GM19328 (cell line): ENCODE data around the gene TK2.
A peak's percentile ranks its signal among the peaks of the same experiment; 100 is the strongest.

Experiments used
- ATAC-seq: cut with Tn5 transposase; IDR thresholded peaks from one replicate; pipeline ENCODE4 v1.9.1; 2021; ENCODE audit warnings: mild to moderate bottlenecking, moderate library complexity; ENCODE audit not compliant: unreplicated experiment

The TK2 gene

DNA sequence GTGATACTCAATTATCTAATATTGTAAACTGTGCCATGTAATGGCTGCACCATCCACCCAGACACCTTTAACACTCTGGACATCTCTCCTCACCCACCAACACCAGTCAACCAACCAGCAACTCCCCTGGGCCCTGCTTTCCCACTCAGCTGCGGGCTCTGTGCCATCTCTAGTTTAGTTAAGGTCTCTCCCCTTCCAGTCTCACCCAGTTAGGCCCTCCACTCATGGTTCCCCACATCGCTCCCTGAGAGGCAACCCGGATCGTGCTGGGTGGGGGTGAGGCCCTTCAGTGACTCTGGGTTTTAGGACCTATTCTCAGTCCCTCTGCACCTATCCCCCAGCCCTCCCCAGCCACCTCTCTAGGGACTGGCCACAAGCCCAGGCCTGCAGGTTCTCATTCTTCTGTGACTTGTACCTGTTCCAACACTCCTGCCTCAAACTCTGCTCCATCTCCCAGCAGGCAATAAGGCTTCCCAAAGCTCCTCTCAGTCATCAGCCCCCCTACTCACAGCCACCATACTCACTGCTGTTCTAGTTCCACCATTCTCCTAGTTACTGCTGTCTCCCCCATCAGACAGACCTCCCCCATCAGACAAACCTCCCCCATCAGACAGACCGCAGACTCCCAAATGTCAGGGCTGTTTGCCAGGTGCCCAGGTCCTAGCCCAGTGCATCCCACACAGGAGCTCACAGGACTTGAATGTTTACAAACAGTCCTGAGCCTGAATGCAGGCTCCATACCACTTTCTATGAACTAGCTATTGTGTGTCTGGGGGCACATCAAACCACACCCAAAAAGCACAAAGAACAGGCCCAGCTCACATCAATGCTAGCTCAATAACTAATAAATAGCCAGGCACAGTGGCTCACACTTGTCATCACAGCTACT, 2.6 kb downstream of the TK2 start:
- ATAC-seq = no peak

DNA sequence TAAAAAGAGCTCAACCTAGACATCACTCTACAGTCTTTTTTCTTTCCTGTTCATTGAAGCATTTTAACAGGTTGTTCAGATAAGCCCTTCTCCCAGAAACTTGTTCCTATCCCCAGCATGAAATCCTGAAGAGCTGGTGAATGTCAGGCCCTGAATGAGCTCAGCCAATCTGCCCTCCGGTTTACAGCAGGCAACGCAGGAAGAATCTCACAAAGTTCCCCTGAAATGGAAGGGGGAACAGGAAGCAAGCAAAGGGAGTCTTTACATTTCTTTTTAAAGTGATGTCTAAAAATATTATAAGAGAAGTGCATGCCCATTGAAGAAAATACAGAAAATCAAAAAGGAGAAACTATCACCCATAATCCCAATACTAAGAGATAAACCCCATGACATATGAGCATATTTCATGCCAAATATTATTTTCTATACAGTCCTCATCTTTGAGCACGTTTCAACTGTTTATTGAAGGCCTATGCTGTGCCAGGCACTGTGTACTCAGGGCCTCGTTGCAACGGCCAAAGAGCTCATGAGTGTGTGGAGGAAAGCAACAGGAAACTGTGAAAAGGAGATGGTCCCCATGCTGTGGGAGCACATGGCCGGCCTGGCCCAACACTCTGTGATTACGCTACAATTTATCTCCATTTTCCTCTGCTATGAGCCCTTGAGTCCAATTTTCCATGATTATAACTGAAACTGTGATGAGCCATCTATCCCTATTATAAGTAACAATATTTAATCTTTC, 5.7 kb downstream of the TK2 start:
- no peak for ATAC-seq

DNA sequence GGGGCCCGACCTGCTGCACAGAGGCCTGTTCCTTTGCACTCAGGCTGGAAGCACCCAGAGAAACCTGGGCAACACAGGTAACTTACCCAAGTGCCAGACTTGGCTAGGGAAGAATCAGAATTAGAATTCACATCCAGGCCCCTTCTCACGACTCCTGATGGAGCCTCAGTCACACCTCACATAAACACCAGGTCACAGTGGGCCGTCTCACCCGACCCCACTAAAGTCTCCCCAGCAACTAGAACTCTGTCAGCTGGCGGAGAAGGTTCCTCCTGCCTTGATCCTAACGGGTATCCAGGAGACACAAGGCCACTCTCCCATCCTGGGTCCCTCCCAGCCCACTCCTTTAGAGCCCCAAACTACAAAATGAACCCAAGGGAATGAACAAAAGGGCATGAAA, 6.4 kb downstream of the TK2 start:
- ATAC-seq = no peak

DNA sequence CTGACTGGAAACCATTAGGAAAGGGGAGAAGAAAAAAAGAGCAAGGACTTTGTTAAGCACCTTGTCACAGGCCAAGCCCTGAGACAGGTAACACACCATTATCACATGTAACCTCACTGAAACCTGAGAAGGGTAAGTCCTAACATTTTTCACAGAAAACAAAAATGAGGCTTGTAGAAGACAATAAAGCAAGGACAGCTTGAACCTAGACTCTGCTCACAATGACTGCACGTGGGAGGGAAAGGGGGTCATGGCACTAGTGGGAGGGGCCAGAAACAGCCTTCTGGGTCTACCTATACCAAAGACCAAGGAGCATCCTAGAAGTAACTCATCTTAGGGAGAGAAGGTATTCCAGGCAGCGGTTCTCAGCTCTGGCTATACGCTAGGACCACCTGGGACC, 7.5 kb downstream of the TK2 start:
- no peak for ATAC-seq

DNA sequence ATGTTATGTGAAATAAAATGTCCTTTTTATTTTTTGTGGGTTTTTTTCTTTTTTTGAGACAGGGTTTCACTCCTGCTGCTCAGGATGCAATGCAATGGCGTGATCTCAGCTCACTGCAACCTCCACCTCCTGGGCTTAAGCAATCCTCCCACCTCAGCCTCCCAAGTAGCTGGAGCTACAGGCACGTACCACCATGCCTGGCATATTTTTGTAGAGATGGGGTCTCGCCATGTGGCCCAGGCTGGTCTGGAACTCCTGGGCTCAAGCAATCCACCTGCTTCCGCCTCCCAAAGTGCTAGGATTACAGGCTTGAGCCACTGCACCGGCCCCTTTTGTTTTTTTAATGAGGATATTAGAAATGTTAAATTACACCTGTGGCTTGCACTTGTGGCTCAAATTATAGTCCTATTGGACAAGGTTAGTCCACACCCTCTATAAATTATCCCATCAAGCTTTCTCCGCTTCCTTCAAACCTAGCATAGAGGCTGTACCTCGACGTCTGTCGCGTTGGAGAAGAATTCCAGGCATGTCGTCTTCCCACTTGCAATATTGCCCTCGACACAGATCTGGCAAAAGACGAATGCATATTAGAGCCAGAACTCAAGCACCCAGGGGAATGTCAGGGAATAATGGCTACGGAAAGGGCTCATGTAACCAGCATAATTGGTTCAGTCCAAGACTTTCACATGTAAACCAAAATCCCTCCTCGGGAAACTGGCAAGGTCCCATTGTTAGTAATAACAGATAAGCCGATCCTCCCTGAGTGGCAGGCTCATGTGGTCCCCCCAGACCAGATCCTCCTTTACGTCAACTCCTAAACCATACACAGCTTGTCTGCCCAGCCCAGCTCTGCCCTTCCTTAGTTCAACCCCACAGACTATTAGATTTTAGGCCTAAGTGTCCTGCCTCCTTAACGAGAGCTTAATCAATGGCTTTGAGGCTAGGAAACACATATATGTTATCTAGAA, 8.2 kb downstream of the TK2 start:
- no peak for ATAC-seq

DNA sequence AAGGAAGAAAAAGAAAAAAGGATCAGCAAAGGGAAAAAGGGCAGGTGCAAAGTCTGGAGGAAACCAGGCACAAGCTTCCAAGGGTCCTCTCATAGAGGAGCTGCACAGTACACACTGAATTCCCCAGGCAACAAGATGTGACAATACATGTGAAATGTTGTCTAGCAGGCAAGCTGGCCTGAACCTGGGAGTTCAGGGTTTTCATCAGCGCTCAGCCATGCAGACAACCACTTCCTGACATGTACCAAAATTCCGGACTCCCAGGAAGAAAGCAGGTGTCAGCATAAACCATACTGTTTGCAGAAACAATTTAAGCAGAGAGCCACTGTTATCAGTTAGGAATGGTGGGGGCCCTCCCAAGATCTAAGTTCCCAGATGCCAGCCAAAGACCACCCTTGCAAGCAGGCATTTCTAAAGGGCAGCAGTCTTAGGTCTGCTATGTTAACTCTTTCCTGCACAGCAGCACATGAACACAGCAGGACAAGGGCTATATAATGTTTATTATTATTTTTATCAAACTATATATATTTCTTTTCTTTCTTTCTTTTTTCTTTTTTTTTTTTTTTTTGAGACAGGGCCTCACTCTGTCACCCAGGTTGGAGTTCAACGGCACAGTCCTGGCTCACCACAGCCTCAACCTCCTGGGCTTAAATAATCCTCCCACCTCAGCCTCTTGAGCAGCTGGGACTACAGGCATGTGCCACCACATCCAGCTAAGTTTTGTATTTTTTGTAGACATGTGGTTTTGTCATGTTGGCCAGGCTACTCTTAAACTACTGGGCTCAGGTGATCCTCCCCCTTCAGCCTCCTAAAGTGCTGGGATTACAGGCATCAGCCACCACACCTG, 10.1 kb downstream of the TK2 start:
- peak; percentile 51 for ATAC-seq

DNA sequence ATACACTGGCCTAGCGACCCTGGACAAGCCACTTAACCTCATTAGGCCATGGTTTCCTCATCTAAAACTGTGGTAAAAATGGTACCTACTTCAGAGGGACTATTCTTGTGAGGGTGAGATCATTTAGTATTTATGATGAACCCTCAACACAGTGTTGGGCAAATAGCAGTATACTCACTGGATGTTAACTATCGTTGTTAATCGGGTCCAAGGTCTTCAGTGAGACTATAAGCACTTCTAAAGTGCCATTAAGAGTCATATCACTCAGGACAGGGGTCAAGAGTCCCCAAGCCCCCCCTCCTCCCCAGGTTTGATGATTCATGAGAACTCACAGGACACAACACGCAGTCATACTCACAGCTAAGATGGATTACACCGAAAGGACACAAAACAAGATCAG, 11.0 kb downstream of the TK2 start:
- ATAC-seq = no peak

DNA sequence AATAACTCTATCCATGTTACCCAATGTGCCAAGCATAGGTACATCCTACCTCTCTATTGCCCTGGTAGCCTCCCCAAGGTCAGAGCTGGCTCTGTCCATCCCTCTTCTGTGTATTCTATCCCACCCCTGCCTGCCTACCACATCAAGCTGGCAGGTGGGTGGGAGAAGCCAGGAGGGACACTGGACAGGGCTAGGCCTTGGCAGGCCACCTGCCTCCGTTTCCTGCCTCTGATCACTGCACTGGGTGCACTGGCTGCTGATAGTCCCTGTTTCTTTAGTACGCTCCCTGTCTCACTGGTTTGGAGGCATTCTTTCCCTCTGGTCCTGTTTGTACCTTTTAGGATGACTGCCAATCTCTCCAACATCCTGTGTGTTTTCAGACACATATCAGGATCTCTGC, 12.7 kb downstream of the TK2 start:
- no peak for ATAC-seq

DNA sequence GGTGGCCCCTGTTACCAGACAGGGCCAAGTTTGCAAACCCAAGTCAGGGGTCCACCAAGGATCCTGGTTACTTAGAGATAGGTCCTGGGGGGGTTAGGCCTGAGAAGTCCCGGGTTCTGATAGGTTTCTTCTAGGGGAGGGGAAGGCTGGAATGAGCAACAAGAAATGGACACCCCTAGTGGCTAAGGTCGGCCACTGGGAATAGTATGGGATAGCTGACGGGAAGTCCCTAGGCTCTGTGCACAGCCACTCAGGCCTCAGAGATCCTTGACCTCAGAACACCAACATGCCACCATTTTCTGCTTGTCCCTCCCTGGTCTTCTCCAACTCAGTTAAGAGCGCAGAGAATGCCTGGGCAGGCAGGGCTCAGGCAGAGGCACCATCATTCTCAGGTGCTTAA, 13.4 kb downstream of the TK2 start:
- no peak for ATAC-seq

DNA sequence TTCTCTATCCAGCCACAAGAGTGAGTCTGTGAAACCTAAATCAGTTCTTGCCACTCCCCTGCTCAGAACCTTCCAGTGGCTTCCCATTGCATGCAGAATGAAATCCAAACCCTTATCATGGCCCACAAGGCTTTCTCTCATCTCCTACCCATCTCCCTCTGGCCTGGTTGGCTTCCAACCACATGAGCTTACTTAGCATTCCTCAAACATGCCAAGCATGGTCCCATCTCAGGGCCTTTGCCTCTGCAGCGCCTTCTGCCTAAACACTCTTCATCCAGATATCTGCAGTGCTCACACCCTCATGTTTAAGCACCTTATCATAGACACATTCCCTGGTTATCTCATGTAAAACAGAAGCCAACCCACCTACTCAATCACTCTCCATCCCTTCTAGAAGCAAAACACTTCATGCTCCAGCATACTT, 15.5 kb downstream of the TK2 start:
- no peak for ATAC-seq

DNA sequence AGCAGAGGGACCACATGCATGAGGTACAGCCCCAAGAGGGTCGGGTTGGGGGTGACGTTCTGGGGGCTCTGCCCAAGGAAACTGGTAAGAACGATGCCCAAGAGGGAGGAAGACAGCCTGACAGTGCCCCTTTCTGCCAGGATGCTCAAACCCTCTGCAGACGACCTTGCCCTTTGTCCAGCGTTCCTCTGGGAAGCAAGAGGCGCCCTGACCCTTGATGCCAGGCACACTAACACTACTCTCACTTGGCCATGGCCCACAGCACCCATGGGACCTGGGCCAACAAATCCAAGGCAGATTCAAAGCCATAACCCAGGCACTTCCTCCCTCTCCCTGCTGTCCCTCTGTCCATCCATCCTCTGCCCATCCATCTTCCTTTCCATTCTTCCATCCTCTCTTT, 20.4 kb downstream of the TK2 start:
- ATAC-seq = no peak

DNA sequence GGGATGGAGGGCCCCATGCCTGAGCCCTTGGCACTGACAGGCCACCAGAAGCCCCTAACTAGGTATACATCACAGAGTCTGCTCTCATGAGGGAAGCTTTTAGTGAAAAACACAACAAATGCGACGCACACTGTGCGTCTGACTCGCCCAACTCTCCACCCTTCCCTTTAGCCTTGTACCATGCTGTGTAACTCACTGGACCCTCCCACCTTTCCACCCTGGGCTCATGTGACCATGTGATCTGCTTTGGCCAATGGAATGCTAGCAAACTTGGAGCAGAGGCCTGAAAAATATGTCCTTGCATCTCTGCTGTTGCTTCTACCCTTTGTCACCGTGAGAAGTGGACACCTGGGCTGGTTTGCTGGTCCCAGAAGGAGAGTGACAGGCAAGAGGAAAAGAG, 21.6 kb downstream of the TK2 start:
- ATAC-seq = no peak

DNA sequence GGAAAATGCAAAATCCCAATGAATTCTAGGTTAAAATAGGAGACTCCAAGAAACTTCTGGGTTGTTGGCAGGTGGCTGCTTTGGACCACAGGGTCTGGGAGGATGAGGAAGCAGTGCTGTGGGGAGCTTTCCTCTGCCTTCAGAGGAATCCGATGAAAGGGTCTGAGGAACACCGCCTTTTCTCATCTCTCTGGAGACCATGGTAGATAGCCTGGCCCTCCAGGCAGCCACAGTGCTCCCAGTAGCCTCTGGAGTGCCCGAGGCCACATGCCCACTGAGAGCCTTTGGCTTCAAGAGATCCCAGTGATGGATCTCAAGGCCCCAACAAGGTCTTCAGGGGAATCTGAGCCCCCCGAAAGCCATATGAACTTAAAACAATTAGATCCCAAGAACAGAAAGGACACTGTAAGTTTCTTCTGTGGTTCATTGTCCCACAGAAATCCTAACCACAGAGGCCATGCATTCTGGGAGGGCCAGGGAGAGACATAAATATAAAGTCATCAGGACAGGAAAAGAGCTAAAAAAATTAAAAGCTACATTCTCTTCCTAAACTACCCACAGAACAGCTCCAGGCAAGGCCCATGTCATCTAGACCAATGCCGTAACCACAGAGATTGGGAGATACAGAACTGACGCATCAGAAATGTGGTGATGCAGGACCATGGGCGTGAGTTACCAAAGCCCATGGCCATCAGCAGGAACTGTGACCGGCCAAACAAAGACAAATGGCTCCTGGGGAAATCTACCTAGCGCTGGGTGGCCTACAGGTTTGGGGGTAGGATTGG, 24.3 kb downstream of the TK2 start:
- no peak for ATAC-seq

DNA sequence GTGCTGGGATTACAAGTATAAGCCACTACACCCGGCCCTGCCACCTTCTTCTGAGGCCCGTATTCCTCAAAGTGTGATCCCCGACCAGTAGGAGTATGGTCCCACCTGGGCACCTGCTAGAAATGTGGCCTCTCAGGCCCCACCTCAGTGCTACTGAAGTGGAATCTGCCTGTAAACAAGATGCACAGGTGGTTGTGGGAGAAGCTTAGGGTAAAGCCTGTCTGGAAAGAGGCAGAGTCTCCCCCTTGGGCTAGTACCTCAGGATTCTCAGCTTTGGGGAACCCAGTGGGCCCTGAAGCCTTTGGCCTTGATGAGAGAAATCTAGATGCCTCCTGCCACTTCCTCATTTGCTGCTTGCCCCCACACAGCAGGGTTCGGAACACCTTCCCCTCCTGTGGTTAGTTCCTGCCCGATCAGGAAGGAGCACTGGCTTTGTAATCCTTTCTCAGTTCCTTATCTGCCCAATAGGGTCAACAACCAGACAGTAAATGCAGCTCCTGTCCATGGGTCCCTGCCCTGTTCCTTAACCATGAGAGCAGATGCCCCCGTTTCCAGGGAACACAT, 25.2 kb downstream of the TK2 start:
- peak; percentile 52 for ATAC-seq

DNA sequence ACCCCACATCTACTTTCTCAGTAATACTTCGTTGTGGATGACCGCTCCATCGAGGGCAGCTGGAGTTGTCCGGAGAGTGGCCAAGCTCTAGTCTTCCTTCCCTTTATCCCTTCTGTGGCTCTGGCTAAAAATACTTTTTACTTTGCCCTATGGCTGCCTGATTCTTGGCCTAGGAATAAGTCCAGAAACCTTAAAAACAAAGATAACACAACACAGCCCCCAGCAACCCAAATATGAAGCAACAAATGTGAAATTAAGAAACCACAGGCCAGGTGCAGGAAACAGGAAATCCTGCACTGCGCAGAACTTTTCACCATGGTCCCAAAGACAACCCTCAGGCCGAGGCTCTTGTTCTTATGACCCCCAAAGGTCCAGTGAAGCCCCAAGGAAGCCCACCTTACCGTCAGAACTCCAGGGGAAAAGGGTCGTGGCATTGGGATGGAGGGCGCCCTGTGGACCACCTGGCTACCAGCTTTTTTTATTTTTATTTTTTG, 26.0 kb downstream of the TK2 start:
- no peak for ATAC-seq

DNA sequence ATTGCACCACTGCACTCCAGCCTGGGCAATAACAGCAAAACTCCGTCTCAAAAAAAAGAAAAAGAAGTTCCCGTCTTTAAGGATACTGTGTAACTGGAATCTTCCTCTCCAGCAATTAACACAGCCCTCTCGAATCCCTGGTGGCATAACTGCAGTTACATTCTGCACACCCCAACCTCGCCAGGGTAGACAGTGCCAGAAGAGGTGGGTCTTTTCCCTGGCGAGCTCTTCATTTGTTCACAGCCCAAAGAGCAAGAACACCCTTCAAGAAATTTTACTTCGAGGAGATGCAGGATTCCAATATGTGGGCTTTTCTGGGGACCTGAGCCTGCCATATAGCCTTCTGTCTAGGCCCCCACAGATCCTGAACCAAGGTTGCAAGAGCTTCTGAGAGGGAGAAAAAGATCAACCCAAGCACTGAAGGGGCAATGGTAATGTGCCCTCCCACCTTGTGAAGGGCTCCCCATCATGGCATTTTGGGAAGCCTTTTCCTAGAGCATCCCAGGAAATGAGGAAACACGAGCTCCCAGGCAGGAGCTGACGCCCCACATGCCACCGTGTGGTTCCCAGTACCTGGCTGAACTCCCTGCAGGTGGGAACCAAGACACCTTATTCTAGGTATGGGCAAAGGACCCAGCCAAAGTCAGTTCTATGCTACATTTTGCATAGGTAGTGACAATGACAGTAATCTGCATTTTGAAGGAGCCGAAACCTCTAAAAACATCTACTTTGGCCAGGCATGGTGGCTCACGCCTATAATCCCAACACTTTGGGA, 26.9 kb downstream of the TK2 start:
- ATAC-seq = no peak

DNA sequence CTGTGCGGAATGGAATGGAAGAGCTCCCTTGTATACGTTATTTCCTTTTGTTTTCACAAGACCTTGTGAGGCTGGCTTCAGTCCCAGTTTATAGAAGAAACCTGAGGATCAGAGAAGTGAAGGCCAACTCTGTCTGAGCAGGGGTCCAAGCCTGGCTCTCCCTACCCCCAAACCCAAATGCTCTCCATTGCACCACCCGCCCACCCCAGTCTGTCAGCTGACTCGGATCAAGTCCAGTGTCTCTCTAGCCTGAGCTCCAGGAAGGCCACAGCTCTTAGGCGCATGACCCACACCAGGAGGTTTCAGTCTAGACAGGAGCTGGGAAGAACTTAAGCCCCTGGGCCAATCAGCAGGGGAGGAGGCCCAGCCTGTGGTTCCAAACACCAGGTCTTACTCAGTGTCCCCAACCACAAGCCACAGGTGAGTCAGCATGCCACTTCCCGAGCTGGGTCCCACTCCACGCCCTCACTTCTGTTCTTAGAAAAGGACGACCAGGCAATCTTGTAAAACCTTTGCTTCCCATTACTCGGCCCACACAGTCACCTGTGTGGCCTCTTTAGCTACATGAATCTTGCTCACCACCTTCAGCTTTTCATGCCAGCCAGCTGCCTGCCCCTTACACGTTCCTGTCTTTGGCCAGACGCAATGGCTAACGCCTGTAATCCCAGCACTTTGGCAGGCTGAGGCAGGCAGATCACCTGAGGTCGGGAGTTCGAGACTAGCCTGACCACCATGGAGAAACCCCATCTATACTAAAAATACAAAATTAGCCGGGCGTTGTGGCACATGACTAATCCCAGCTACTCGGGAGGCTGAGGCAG, 27.8 kb downstream of the TK2 start:
- ATAC-seq = peak; percentile 44
